ENCODE measurements around the gene TAF10.
A peak's percentile ranks its signal among the peaks of the same experiment; 100 is the strongest.

The TAF10 gene

DNA sequence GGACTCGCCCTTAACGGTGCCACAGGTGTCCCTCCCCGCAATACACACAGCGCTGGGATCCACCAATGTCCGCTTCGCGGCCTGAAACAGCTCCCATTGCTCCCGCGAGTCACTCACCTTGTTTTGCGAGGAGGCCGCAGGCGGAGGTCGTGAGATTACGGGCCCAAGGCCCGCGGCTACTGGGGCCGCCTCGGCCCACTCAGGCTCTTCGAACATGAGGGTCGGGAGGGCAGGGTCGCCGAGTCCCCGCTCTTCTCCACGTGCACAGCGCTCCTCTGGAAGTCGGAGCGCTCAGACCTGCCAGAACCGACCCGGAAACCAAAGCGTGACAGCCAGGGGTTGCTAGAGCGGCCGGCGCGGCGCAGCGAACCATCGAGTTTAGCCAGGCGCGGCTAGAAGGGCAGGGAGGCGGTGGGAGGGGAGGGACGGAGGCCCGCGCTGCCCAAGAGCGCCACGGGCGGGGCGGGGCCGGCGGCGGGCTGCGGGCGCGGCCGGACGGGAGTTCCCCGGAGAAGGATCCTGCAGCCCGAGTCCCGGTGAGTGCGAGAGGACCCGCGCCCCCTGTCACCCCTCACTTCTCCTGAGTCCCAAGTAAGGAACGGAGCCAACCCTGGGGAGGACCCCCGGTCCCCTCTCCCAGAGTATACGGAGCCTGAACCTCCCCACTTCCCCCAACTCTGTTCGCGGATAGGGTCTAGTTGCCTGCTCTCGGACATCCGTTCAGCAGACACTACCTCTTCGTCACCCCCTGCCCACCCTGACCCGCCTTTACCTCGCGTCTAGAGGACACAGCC, 8.5 kb downstream of the TAF10 start, which contains the start of the genes ILK and RRP8:
ILK (plus strand) TSS at position 488 of the 794 bp plus-strand sequence. CDS start 498 bp downstream, outside the sequence.
RRP8 (minus strand) TSS at position 330 of the 794 bp plus-strand sequence; CDS start at position 216, 114 bp downstream.
- peak; percentile 78 to 92 for DNase-seq (ENCODE audit: low read depth in 1 of 2, low spot score in 1 of 2)
- peak within 1 kb of the TSS; percentile 78 for H3K27ac ChIP-seq (replicated peaks)
- no peaks in the 10 kb centered on the region for H3K27me3 ChIP-seq (ENCODE audit: insufficient read depth, poor library complexity, severe bottlenecking)
- H3K4me3 ChIP-seq (replicated peaks; ENCODE audit: insufficient read depth, low read length): peak within 1 kb of the TSS; percentile 90
- TF ChIP-seq POLR2AphosphoS5 (IDR thresholded peaks at IDR 0.05; ENCODE audit: low read depth) (peak; percentile 89), GABPA (IDR thresholded peaks at IDR 0.05; ENCODE audit: low read depth) (peak; percentile 63; the same call in 1 of the 2 replicates)
- TF ChIP-seq, protein P1, sequence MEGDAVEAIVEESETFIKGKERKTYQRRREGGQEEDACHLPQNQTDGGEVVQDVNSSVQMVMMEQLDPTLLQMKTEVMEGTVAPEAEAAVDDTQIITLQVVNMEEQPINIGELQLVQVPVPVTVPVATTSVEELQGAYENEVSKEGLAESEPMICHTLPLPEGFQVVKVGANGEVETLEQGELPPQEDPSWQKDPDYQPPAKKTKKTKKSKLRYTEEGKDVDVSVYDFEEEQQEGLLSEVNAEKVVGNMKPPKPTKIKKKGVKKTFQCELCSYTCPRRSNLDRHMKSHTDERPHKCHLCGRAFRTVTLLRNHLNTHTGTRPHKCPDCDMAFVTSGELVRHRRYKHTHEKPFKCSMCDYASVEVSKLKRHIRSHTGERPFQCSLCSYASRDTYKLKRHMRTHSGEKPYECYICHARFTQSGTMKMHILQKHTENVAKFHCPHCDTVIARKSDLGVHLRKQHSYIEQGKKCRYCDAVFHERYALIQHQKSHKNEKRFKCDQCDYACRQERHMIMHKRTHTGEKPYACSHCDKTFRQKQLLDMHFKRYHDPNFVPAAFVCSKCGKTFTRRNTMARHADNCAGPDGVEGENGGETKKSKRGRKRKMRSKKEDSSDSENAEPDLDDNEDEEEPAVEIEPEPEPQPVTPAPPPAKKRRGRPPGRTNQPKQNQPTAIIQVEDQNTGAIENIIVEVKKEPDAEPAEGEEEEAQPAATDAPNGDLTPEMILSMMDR (IDR thresholded peaks at IDR 0.05; ENCODE audit: insufficient read depth, low read length): no peak

DNA sequence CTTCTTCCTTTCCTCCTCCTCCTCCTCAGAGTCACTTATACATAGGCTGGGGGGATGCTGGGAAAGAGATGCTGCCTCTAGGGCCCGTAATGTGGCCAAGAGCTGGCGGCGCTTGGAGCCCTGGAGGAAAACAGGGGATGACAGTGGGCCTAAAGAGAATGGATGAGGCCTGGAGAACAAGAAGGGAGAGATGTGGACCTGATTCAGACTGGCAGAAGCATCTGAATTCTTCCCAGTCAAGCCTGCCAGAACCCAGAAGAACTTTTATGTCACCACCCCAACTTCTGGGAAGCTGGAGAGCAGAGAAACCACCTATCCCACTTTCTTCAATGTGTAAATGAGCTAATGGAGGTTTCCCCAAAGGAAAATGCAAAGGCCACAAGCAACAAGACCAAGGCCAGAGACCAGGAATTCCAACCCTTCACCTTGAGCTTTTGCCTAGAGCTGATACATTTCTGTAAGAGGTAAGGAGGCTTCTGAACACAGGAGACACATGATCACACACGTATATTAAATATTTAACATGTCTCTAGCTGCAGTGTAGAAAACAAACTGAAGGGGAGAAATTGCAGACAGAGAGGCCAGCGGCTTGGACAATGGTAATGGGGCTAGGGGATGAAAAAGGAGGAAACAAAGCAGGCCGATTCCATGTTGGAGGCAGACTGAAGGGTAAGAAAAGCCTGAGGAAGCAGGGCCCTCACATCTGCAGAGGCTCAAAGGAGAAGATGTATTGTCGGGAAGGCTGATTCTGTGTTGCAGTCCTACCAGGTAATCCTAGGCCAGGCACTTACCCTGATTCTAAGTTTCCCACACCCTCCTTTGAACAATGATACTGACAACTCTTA, 9.7 kb downstream of the TAF10 start:
- no peak for TF ChIP-seq GABPA (IDR thresholded peaks at IDR 0.05; ENCODE audit: low read depth)
- TF ChIP-seq, protein P1 (IDR thresholded peaks at IDR 0.05; ENCODE audit: insufficient read depth, low read length): no peak
- TF ChIP-seq POLR2AphosphoS5 (IDR thresholded peaks at IDR 0.05; ENCODE audit: low read depth): no peak
- TF ChIP-seq SPI1 (IDR thresholded peaks at IDR 0.05; ENCODE audit: borderline replicate concordance, low read depth): no peak
- TF ChIP-seq, protein P2, sequence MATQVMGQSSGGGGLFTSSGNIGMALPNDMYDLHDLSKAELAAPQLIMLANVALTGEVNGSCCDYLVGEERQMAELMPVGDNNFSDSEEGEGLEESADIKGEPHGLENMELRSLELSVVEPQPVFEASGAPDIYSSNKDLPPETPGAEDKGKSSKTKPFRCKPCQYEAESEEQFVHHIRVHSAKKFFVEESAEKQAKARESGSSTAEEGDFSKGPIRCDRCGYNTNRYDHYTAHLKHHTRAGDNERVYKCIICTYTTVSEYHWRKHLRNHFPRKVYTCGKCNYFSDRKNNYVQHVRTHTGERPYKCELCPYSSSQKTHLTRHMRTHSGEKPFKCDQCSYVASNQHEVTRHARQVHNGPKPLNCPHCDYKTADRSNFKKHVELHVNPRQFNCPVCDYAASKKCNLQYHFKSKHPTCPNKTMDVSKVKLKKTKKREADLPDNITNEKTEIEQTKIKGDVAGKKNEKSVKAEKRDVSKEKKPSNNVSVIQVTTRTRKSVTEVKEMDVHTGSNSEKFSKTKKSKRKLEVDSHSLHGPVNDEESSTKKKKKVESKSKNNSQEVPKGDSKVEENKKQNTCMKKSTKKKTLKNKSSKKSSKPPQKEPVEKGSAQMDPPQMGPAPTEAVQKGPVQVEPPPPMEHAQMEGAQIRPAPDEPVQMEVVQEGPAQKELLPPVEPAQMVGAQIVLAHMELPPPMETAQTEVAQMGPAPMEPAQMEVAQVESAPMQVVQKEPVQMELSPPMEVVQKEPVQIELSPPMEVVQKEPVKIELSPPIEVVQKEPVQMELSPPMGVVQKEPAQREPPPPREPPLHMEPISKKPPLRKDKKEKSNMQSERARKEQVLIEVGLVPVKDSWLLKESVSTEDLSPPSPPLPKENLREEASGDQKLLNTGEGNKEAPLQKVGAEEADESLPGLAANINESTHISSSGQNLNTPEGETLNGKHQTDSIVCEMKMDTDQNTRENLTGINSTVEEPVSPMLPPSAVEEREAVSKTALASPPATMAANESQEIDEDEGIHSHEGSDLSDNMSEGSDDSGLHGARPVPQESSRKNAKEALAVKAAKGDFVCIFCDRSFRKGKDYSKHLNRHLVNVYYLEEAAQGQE (IDR thresholded peaks at IDR 0.05; ENCODE audit: insufficient replicate concordance, low read depth): no peak
- Histone ChIP-seq H3K27me3 (ENCODE audit: insufficient read depth, poor library complexity, severe bottlenecking) (no peaks in the 10 kb centered on the region), H3K27ac (replicated peaks) (peak overlapping the region; percentile 78), H3K4me3 (replicated peaks; ENCODE audit: insufficient read depth, low read length) (peak overlapping the region; percentile 90)
- no peak for DNase-seq (ENCODE audit: low read depth in 1 of 2, low spot score in 1 of 2)

DNA sequence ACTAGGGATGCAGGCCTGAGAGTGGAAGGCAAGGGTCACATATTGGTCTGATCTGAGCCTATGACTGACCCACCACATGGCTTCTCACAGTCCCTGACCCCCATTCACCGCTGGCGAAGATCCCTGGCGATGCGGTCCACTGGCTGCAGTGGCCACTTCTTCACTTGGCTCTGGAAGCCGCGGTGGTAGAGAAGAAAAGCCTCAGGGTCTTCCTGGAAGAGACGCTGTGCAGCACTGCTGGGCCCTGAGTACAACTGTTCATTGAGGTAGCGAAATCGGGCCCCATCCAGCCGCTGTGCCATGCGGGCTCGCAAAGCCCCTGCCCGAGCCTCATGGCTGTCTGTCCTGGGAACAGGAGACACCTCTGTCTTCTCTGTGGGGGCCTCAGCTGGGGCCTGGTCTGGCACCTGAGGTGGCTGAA, 11.0 kb downstream of the TAF10 start:
- no peak for TF ChIP-seq SPI1 (IDR thresholded peaks at IDR 0.05; ENCODE audit: borderline replicate concordance, low read depth)
- TF ChIP-seq, protein P1 (IDR thresholded peaks at IDR 0.05; ENCODE audit: insufficient read depth, low read length): no peak
- TF ChIP-seq GABPA (IDR thresholded peaks at IDR 0.05; ENCODE audit: low read depth): no peak
- no peak for TF ChIP-seq POLR2AphosphoS5 (IDR thresholded peaks at IDR 0.05; ENCODE audit: low read depth)
- TF ChIP-seq, protein P2 (IDR thresholded peaks at IDR 0.05; ENCODE audit: insufficient replicate concordance, low read depth): no peak
- DNase-seq (ENCODE audit: low read depth in 1 of 2, low spot score in 1 of 2): no peak
- Histone ChIP-seq H3K4me3 (replicated peaks; ENCODE audit: insufficient read depth, low read length) (no peak overlapping the region), H3K27me3 (ENCODE audit: insufficient read depth, poor library complexity, severe bottlenecking) (no peaks in the 10 kb centered on the region), H3K27ac (replicated peaks) (no peak overlapping the region)
